Liver (tissue), 9 donors: ENCODE results near the gene RB1. TPM values are rescaled to one million over a fixed set of nuclear protein-coding genes. Genes with fewer than 3 reads are reported as not detected.

Source experiments
- DNase-seq: peaks from one replicate; pipeline ENCODE4 v3.0.0-alpha.2; 2017; ENCODE audit warnings: low spot score
- H3K27ac ChIP-seq, 2 donors: one replicate each; pipeline ENCODE4 v1.7.0; 2013; ENCODE audit warnings: inconsistent platforms in 2 of 2, low read length in 2 of 2, control low read depth in 1 of 2, low read depth in 1 of 2, mild to moderate bottlenecking in 1 of 2
- H3K27me3 ChIP-seq, 4 donors: one replicate each; pipeline versions ENCODE4 v1.6.1 to v1.7.0; 2013; ENCODE audit warnings: low read length in 3 of 4, inconsistent platforms in 1 of 4, mild to moderate bottlenecking in 1 of 4, moderate library complexity in 1 of 4; ENCODE audit not compliant: control insufficient read depth in 4 of 4, insufficient read depth in 4 of 4
- H3K36me3 ChIP-seq, 4 donors: one replicate each; pipeline versions ENCODE4 v1.6.1 to v1.7.0; 2013; ENCODE audit warnings: low read length in 3 of 4, mild to moderate bottlenecking in 3 of 4, low read depth in 1 of 4, moderate library complexity in 1 of 4; ENCODE audit not compliant: control insufficient read depth in 4 of 4, insufficient read depth in 3 of 4
- H3K4me1 ChIP-seq, 4 donors: one replicate each; pipeline versions ENCODE4 v1.6.1 to v1.7.0; 2013; ENCODE audit warnings: low read length in 3 of 4, mild to moderate bottlenecking in 3 of 4, moderate library complexity in 1 of 4; ENCODE audit not compliant: control insufficient read depth in 4 of 4, insufficient read depth in 4 of 4
- H3K4me3 ChIP-seq, 3 donors: one replicate each; pipeline versions ENCODE4 v1.6.1 to v1.7.0; 2013; ENCODE audit warnings: low read length in 3 of 3, control low read depth in 1 of 3, low read depth in 1 of 3, mild to moderate bottlenecking in 1 of 3
- H3K9ac ChIP-seq, 2 donors: one replicate each; pipeline ENCODE4 v1.7.0; 2013; ENCODE audit warnings: low read length in 2 of 2, mild to moderate bottlenecking in 2 of 2, moderate library complexity in 2 of 2, control low read depth in 1 of 2, low read depth in 1 of 2
- H3K9me3 ChIP-seq, 4 donors: one replicate each; pipeline versions ENCODE4 v1.6.1 to v1.7.0; 2013; ENCODE audit warnings: low read length in 3 of 4; ENCODE audit not compliant: control insufficient read depth in 4 of 4
- CTCF ChIP-seq: fragments of 150-350 bp; IDR thresholded peaks from 2 replicates; pipeline ENCODE4 v1.5.1; 2017; ENCODE audit warnings: improper control_type of control experiment, low read depth, low read length; ENCODE audit not compliant: missing input control
- EGR1 ChIP-seq, 2 donors: IDR thresholded peaks; 2 replicates each; pipeline ENCODE4 v1.6.1; 2016 to 2018; ENCODE audit warnings: antibody characterized with exemption in 2 of 2, low read depth in 2 of 2
- FOXA1 ChIP-seq: IDR thresholded peaks from 2 replicates; pipeline ENCODE4 v1.6.1; 2016; ENCODE audit warnings: antibody characterized with exemption
- FOXA2 ChIP-seq: IDR thresholded peaks from 2 replicates; pipeline ENCODE4 v1.6.1; 2016; ENCODE audit warnings: antibody characterized with exemption
- HNF4A ChIP-seq, 2 donors: conservative IDR thresholded peaks; 2 replicates each; pipeline ENCODE4 v1.6.1; 2016; ENCODE audit warnings: antibody characterized with exemption in 2 of 2, mild to moderate bottlenecking in 2 of 2
- NR2F2 ChIP-seq: IDR thresholded peaks from 2 replicates; pipeline ENCODE4 v1.6.1; 2016; ENCODE audit warnings: antibody characterized with exemption
- RAD21 ChIP-seq, 2 donors: IDR thresholded peaks; 2 replicates each; pipeline ENCODE4 v1.6.1; 2016; ENCODE audit warnings: antibody characterized with exemption in 2 of 2, mild to moderate bottlenecking in 2 of 2
- REST ChIP-seq: IDR thresholded peaks from 2 replicates; pipeline ENCODE4 v1.6.1; 2016; ENCODE audit warnings: antibody characterized with exemption, mild to moderate bottlenecking
- RXRA ChIP-seq, 2 donors: IDR thresholded peaks; 2 replicates each; pipeline ENCODE4 v1.6.1; 2017 to 2018; ENCODE audit warnings: antibody characterized with exemption in 2 of 2, mild to moderate bottlenecking in 1 of 2
- SP1 ChIP-seq: IDR thresholded peaks from 2 replicates; pipeline ENCODE4 v1.6.1; 2018; ENCODE audit warnings: antibody characterized with exemption, mild to moderate bottlenecking
- TAF1 ChIP-seq: conservative IDR thresholded peaks from 2 replicates; pipeline ENCODE4 v1.6.1; 2016; ENCODE audit warnings: antibody characterized with exemption, mild to moderate bottlenecking
- WGBS: extraction: QIAGEN DNeasy Blood & Tissue Kit; methylation state at CpG from one replicate; pipeline ENCODE4 v1.1.7; 2013; 5-methylcytosine and 5-hydroxymethylcytosine counted together
- polyA plus RNA-seq, 2 donors: library from polyadenylated mRNA; stranded (reverse) in 1 of 2; unstranded in 1 of 2; fragments of 200-250 nt in 1 of 2; fragments of >200 nt in 1 of 2; fragmentation: Nextera tagmentation in 1 of 2; extraction: Ambion mirVana in 1 of 2; gene quantifications; one replicate each; pipeline versions ENCODE4 v1.2.1 to v1.2.3, GENCODE V29; 2013 to 2015
- total RNA-seq, 2 donors: library from RNA; depleted of rRNA; stranded (reverse); fragments of >200 nt; gene quantifications; one replicate each; pipeline ENCODE4 v1.2.3, GENCODE V29; 2014
- TF ChIP-seq, protein P1 (sequence below): IDR thresholded peaks from 2 replicates; pipeline ENCODE4 v1.6.1; 2016; ENCODE audit warnings: antibody characterized with exemption
- donor health status: healthy.
- donor health status: healthy.
- donor health status: healthy.
- donor health status: healthy.
- donor health status: healthy.

RB1 gene
- total and polyA plus RNA-seq, 4 donors: 6.6 to 30.6 (median 8.9) TPM

GRCh38 chr13:48485432-48485831, 181.9 kb downstream of the RB1 start (continued):
- TF ChIP-seq REST (no peak), EGR1 (IDR thresholded peaks at IDR 0.05; ENCODE audit: low read depth in 2 of 2) (no peak), FOXA2 (no peak)

GRCh38 chr13:48486362-48486761, 182.8 kb downstream of the RB1 start:
- TF ChIP-seq EGR1 (IDR thresholded peaks at IDR 0.05; ENCODE audit: low read depth in 2 of 2) (no peak), NR2F2 (no peak), SP1 (no peak), REST (no peak)
- Histone ChIP-seq H3K27me3 (no peaks in the 10 kb centered on the region), H3K4me1 (peaks cover 0 to 3% (median 0%) of the 10 kb centered on the region in 4 donors), H3K4me3 (no peak overlapping the region), H3K27ac (no peak overlapping the region), H3K9ac (no peak overlapping the region), H3K36me3 (peaks cover 0 to 3% (median 0%) of the 10 kb centered on the region in 4 donors), H3K9me3 (no peaks in the 10 kb centered on the region)
- no peak for DNase-seq

DNA sequence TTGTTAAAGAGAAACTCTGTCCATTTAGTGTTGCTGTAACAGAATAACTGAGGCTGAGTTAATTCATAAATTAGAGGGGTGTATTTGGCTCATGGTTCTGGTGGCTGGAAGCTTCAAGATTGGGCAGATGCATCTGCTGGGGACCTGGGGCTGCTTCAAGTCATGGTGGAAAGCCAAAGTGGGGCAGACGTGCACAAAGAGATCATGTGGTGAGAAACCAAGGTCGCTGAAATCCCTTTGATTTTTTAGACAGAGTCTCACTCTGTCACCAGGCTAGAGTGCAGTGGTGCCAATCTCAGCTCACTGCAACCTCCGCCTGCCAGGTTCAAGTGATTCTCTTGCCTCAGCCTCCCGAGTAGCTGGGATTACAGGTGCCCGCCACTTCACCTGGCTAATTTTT, 183.3 kb downstream of the RB1 start:
- Histone ChIP-seq H3K4me1 (peaks cover 0 to 3% (median 0%) of the 10 kb centered on the region in 4 donors), H3K36me3 (peaks cover 0 to 3% (median 0%) of the 10 kb centered on the region in 4 donors), H3K9me3 (no peaks in the 10 kb centered on the region), H3K27ac (no peak overlapping the region), H3K9ac (no peak overlapping the region), H3K27me3 (no peaks in the 10 kb centered on the region), H3K4me3 (no peak overlapping the region)
- DNase-seq: no peak
- WGBS: 90% methylated on average over 5 of the region's 5 CpGs
- no peak for TF ChIP-seq NR2F2
- no peak for TF ChIP-seq RXRA (IDR thresholded peaks at IDR 0.05)
- TF ChIP-seq TAF1: no peak
- no peak for TF ChIP-seq CTCF
- TF ChIP-seq, protein P1, sequence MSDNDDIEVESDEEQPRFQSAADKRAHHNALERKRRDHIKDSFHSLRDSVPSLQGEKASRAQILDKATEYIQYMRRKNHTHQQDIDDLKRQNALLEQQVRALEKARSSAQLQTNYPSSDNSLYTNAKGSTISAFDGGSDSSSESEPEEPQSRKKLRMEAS: no peak
- TF ChIP-seq FOXA1: no peak
- TF ChIP-seq RAD21 (IDR thresholded peaks at IDR 0.05): no peak
- no peak for TF ChIP-seq HNF4A (conservative IDR thresholded peaks at IDR 0.05)
